ENCODE measurements around the gene BAZ1A. TPM values are rescaled to one million over a fixed set of nuclear protein-coding genes. Genes with fewer than 3 reads are reported as not detected.
"Not testable (repeated sequence)": the region's sequence is repeated elsewhere in the genome, so short reads cannot be mapped to it uniquely, and the experiment has no call there.

Gene BAZ1A
- total and polyA plus RNA-seq, 5 experiments from 2014 or later: 8.5 to 47.5 (median 10.7) TPM

DNA sequence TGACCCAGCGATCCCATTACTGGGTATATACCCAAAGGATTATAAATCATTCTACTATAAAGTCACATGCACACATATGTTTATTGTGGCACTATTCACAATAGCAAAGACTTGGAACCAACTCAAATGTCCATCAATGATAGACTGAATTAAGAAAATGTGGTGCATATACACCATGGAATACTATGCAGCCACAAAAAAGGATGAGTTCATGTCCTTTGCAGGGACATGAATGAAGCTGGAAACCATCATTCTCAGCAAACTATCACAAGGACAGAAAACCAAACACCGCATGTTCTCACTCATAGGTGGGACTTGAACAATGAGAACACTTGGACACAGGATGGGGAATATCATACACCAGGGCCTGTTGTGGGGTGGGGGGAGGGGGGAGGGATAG, 76.3 kb downstream of the BAZ1A start:
- not testable (repeated sequence) for H3K27me3 Mint-ChIP-seq, DNase-seq, H3K9me3 Mint-ChIP-seq, H3K27ac Mint-ChIP-seq, H3K4me1 Mint-ChIP-seq, H3K4me3 Mint-ChIP-seq, ATAC-seq
- peaks cover 10 to 83% (median 48%) of the 10 kb centered on the region in 3 donors for H3K36me3 Mint-ChIP-seq
- POLR2A ChIA-PET: interaction anchor here (0.6 kb wide), 1 partner anchor 50 kb away, joined by 3 read pairs; no protein-coding TSS in a partner anchor

DNA sequence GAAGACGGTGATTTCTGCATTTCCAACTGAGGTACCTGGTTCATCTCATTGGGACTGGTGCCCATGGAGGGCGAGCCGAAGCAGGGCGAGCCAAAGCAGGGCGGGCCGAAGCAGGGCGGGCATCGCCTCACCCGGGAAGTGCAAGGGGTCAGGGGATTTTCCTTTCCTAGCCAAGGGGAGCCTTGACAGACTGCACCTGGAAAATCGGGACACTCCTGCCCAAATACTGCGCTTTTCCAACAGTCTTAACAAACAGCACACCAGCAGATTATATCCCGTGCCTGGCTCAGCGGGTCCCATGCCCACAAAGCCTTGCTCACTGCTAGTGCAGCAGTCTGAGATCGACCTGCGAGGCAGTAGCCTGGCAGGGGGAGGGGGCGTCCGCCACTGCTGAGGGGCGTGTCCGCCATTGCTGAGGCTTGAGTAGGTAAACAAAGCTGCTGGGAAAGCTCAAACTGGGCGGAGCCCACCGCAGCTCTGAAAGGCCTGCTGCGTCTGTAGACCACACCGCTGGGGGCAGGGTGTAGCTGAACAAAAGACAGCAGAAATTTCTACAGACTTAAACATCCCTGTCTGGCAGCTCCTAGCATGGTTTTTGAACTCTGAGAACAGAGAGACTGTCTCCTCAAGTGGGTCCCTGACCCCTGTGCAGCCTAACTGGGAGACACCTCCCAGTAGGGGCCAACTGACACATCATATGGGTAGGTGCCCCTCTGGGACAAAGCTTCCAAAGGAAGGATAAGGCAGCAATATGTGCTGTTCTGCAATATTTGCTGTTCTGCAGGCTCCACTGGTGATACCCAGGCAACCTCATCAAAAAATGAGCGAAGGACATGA, 77.2 kb downstream of the BAZ1A start:
- Mint-ChIP-seq H3K4me1 (peaks cover 0 to 9% (median 2%) of the 10 kb centered on the region in 4 donors), H3K36me3 (peaks cover 10 to 84% (median 48%) of the 10 kb centered on the region in 3 donors), H3K27me3 (no peaks in the 10 kb centered on the region), H3K27ac (no peak overlapping the region), H3K4me3 (no peak overlapping the region), H3K9me3 (peaks cover 0 to 2% (median 0%) of the 10 kb centered on the region in 9 donors)
- POLR2A ChIA-PET: interaction anchor here (0.6 kb wide), 1 partner anchor 99 kb away, joined by 3 read pairs; no protein-coding TSS in a partner anchor
- ATAC-seq (no peak), DNase-seq (peak in 2 of 10 donors; percentile 1 to 63)

DNA sequence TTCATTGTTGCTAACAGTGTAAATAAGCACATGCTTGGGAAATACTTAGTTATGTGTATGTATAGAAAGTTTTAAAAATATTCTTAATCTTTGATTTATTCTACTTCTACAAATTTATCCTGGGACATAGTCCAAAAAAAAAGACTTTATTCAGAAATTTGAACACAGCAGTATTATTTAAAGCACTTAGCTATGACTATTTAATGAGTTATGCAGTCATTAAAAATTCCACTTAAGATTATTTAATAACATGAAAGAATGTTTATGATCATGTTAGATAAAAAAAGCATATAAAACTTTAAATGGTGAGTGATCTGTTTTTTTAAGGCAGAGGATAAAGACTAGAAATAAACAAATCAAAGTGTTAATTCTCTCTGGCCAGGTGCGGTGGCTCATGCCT, 78.3 kb downstream of the BAZ1A start:
- ATAC-seq: no peak
- Mint-ChIP-seq H3K9me3 (peaks cover 0 to 2% (median 0%) of the 10 kb centered on the region in 9 donors), H3K27me3 (no peaks in the 10 kb centered on the region), H3K27ac (no peak overlapping the region), H3K36me3 (peaks cover 10 to 81% (median 45%) of the 10 kb centered on the region in 3 donors), H3K4me3 (no peak overlapping the region), H3K4me1 (peaks cover 0 to 9% (median 0%) of the 10 kb centered on the region in 4 donors)
- DNase-seq: no peak
- POLR2A ChIA-PET: no interaction called here

- Mint-ChIP-seq H3K9me3 (peaks cover 0 to 2% (median 0%) of the 10 kb centered on the region in 9 donors), H3K36me3 (peaks cover 5 to 79% (median 37%) of the 10 kb centered on the region in 3 donors), H3K27me3 (no peaks in the 10 kb centered on the region), H3K4me1 (peaks cover 0 to 11% (median 0%) of the 10 kb centered on the region in 4 donors), H3K27ac (peak overlapping the region in 2 of 10 donors; percentile 1 to 55), H3K4me3 (no peak overlapping the region)
- ATAC-seq (no peak), DNase-seq (no peak)
- POLR2A ChIA-PET: no interaction called here
Observed at GRCh38 chr14:34794941-34795340, 80.2 kb downstream of the BAZ1A start.

DNA sequence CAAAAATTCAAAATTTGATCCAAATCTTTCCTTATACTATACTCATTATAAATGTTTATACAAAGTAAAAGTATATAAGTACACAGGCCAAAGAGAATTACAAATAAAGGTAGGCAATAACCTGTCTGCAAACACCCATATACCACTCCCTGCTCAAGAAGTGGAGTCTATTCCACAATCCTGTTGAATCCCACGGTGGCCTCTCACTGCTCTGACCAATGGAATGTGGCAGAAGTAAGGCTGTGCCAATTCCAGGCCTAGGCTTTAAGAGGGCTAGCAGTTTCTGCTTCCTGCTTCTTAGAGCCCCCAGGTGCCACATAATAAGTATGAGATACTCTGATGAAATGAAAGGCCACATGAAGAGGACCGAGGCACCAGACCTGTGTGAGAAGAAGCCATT, 80.9 kb downstream of the BAZ1A start:
- H3K27me3 Mint-ChIP-seq: no peaks in the 10 kb centered on the region
- DNase-seq (no peak), ATAC-seq (no peak)
- peak overlapping the region in 6 of 10 donors; percentile 1 to 58 (median 37) for H3K27ac Mint-ChIP-seq
- peaks cover 0 to 15% (median 0%) of the 10 kb centered on the region in 4 donors for H3K4me1 Mint-ChIP-seq
- no peak overlapping the region for H3K4me3 Mint-ChIP-seq
- no peaks in the 10 kb centered on the region for H3K9me3 Mint-ChIP-seq
- POLR2A ChIA-PET: interaction anchor here (0.6 kb wide), 1 partner anchor 95 kb away, joined by 5 read pairs; no protein-coding TSS in a partner anchor
- peaks cover 5 to 79% (median 32%) of the 10 kb centered on the region in 3 donors for H3K36me3 Mint-ChIP-seq

GRCh38 chr14:34792598-34792997, 82.6 kb downstream of the BAZ1A start:
- no peaks in the 10 kb centered on the region for H3K27me3 Mint-ChIP-seq
- H3K4me3 Mint-ChIP-seq: no peak overlapping the region
- peaks cover 0 to 10% (median 0%) of the 10 kb centered on the region in 4 donors for H3K4me1 Mint-ChIP-seq
- no peaks in the 10 kb centered on the region for H3K9me3 Mint-ChIP-seq
- ATAC-seq (no peak), DNase-seq (no peak)
- H3K36me3 Mint-ChIP-seq: peaks cover 5 to 75% (median 18%) of the 10 kb centered on the region in 3 donors
- H3K27ac Mint-ChIP-seq: peak overlapping the region in 1 of 10 donors; percentile 65
- POLR2A ChIA-PET: no interaction called here

GRCh38 chr14:34785223-34786006, 89.7 kb downstream of the BAZ1A start:
- POLR2A ChIA-PET: interaction anchor here (0.6 kb wide), 1 partner anchor 166 kb away, joined by 3 read pairs; no protein-coding TSS in a partner anchor
- H3K36me3 Mint-ChIP-seq: peaks cover 6 to 81% (median 20%) of the 10 kb centered on the region in 3 donors

DNA sequence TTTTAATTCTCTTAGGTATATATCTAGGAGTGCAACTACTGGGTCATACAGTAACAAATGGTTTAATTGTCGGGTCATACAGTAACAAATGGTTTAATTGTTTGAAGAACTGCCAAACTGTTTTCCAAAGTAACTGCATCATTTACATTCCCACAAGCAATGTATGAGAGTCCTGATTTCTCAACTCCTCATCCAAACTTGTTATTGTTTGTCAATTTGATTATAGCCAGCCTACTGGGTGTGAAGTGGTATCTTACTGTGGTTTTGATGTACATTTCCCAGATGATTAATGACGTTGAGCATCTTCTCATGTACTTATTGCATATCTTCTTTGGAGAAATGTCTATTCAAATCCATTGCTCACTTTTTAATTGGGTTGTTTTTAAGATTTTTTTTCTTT, 93.1 kb downstream of the BAZ1A start:
- no peak overlapping the region for H3K4me3 Mint-ChIP-seq
- POLR2A ChIA-PET: no interaction called here
- H3K9me3 Mint-ChIP-seq: no peaks in the 10 kb centered on the region
- H3K27me3 Mint-ChIP-seq: no peaks in the 10 kb centered on the region
- peak overlapping the region in 1 of 10 donors; percentile 25 for H3K27ac Mint-ChIP-seq
- DNase-seq (no peak), ATAC-seq (no peak)
- H3K4me1 Mint-ChIP-seq: peaks cover 0 to 4% (median 2%) of the 10 kb centered on the region in 4 donors
- peaks cover 10 to 78% (median 25%) of the 10 kb centered on the region in 3 donors for H3K36me3 Mint-ChIP-seq

More at GRCh38 chr14:34785223-34786006, 89.7 kb downstream of the BAZ1A start:
- H3K9me3 Mint-ChIP-seq: no peaks in the 10 kb centered on the region
- H3K27ac Mint-ChIP-seq: peak overlapping the region in 3 of 10 donors; percentile 15 to 89 (median 41)
- DNase-seq: no peak
- no peak for ATAC-seq
- peaks cover 0 to 5% (median 3%) of the 10 kb centered on the region in 4 donors for H3K4me1 Mint-ChIP-seq
- no peaks in the 10 kb centered on the region for H3K27me3 Mint-ChIP-seq
- H3K4me3 Mint-ChIP-seq: no peak overlapping the region

DNA sequence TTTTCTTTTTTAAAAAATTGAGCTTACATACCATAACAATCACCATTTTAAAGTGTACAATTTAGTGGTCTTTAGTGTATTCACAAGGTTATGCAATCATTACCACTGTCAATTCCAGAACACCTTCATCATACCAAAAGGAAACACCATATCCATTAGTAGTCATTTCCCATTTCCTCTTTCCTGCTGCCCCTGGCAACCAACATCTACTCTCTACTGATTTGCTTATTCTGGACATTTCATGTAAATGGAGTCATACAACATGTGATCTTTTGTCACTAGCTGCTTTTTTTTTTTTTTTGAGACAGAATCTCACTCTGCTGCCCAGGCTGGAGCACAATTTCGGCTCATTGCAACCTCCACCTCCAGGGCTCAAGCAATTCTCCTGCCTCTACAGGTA, 93.9 kb downstream of the BAZ1A start:
- peaks cover 0 to 3% (median 1%) of the 10 kb centered on the region in 4 donors for H3K4me1 Mint-ChIP-seq
- H3K36me3 Mint-ChIP-seq: peaks cover 10 to 76% (median 28%) of the 10 kb centered on the region in 3 donors
- H3K27ac Mint-ChIP-seq: peak overlapping the region in 7 of 10 donors; percentile 9 to 59 (median 36)
- POLR2A ChIA-PET: no interaction called here
- DNase-seq (no peak), ATAC-seq (no peak)
- H3K9me3 Mint-ChIP-seq: no peaks in the 10 kb centered on the region
- no peak overlapping the region for H3K4me3 Mint-ChIP-seq
- H3K27me3 Mint-ChIP-seq: no peaks in the 10 kb centered on the region

DNA sequence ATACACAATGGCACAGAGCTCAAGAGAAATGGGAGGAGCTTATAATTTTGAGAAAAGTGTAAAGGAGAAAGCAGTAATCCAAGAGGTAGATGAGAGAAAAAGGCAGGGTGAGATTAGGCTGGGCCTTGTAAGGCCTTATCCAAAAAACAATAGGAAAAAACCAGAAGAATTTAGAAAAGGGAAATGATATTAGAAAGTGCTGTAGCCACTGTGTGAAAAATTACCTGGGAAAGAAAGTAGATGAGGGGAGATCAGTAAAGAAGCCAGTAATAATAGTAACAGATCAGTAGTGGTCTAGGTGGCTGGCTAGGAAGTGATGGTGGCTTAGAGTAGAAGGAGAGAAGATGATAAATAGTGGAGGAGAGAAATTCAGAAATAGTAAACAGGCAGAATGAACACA, 94.5 kb downstream of the BAZ1A start:
- ATAC-seq (no peak), DNase-seq (no peak)
- Mint-ChIP-seq H3K4me3 (no peak overlapping the region), H3K27ac (peak overlapping the region in 8 of 10 donors; percentile 9 to 80 (median 48)), H3K36me3 (peaks cover 10 to 78% (median 28%) of the 10 kb centered on the region in 3 donors), H3K27me3 (no peaks in the 10 kb centered on the region), H3K4me1 (peaks cover 0 to 1% (median under 1%) of the 10 kb centered on the region in 4 donors), H3K9me3 (no peaks in the 10 kb centered on the region)
- POLR2A ChIA-PET: interaction anchor here (0.6 kb wide), 1 partner anchor 9 kb away, joined by 3 read pairs; no protein-coding TSS in a partner anchor

GRCh38 chr14:34778744-34779143, 96.4 kb downstream of the BAZ1A start:
- Mint-ChIP-seq H3K4me3 (no peak overlapping the region), H3K27me3 (no peaks in the 10 kb centered on the region), H3K36me3 (peaks cover 10 to 82% (median 28%) of the 10 kb centered on the region in 3 donors), H3K27ac (peak overlapping the region in 3 of 10 donors; percentile 5 to 63 (median 47)), H3K4me1 (peaks cover 0 to 3% (median under 1%) of the 10 kb centered on the region in 4 donors), H3K9me3 (no peaks in the 10 kb centered on the region)
- DNase-seq (no peak), ATAC-seq (no peak)
- POLR2A ChIA-PET: no interaction called here

DNA sequence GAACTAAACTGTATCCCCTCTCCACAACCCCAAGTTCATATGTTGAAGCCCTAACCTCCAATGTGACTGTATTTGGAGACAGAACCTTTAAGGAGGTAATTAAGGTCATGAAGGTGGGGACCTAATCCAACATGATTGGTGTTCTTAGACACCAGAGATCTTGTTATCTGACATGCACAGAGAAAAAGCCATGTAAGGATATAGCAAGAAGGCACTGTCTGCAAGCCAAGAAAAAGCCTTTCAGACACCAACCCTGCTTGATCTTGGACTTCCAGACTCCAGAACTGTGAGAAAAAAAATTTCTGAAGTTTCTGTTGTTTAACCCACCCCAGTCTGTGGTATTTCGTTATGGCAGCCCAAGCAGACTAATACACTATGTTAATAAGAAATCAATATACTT, 98.5 kb downstream of the BAZ1A start:
- ATAC-seq: no peak
- DNase-seq: no peak
- Mint-ChIP-seq H3K27me3 (no peaks in the 10 kb centered on the region), H3K4me3 (no peak overlapping the region), H3K4me1 (peaks cover 0 to 3% (median under 1%) of the 10 kb centered on the region in 4 donors), H3K36me3 (peaks cover 4 to 79% (median 19%) of the 10 kb centered on the region in 3 donors), H3K9me3 (no peaks in the 10 kb centered on the region), H3K27ac (peak overlapping the region in 2 of 10 donors; percentile 9 to 14)
- POLR2A ChIA-PET: no interaction called here
